ENCODE data around the gene COP1.

DNA sequence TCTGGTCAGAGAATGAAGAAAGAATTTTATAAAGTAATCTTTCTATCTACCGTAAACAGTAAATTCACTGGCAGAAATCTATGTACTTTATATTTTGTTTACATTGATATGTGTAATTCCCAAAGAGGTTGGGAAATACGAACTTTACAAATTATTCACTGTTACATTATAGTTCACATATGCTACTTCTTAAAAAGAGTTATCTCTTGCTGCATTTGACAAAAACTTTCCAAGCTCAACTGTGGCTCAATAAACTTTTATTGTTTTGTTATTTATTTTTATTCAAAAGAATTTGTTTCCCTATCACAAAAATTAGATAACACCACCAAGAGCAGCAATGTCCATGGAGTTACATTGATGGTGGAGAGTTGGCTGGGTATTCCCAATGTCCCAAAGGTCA lies 262.5 kb downstream of the COP1 start:
- TF ChIP-seq POLR2AphosphoS5 (IDR thresholded peaks at IDR 0.05; ENCODE audit: borderline replicate concordance, low read depth, low read length) (no peak), FOXP2 (optimal IDR thresholded peaks at IDR 0.05; ENCODE audit: control extremely low read depth, extremely low read length, insufficient read depth) (no peak)

Data from SK-N-MC (cell line).